Jurkat, Clone E6-1 (cell line): ENCODE data around the gene CXCR1. TPM values are rescaled to one million over a fixed set of nuclear protein-coding genes. Genes with fewer than 3 reads are reported as not detected.
"Not testable (repeated sequence)": the region's sequence is repeated elsewhere in the genome, so short reads cannot be mapped to it uniquely, and the experiment has no call there.

ENCODE experiments used
- DNase-seq: peaks from one replicate; pipeline ENCODE4 v3.0.0-alpha.2; 2011; ENCODE audit warnings: low read depth, low spot score
- H3K4me3 ChIP-seq: 2 replicates; pipeline ENCODE4 v1.5.1; 2011; ENCODE audit warnings: mild to moderate bottlenecking, low read length, control low read depth, moderate library complexity
- polyA plus RNA-seq: library from polyadenylated mRNA; unstranded; fragments of >200 nt; gene quantifications from one replicate; pipeline ENCODE4 v1.2.1, GENCODE V29; 2012; ENCODE audit warnings: missing spikeins; ENCODE audit not compliant: insufficient read length, insufficient read depth

CXCR1 gene
- polyA plus RNA-seq, result not detected

DNA sequence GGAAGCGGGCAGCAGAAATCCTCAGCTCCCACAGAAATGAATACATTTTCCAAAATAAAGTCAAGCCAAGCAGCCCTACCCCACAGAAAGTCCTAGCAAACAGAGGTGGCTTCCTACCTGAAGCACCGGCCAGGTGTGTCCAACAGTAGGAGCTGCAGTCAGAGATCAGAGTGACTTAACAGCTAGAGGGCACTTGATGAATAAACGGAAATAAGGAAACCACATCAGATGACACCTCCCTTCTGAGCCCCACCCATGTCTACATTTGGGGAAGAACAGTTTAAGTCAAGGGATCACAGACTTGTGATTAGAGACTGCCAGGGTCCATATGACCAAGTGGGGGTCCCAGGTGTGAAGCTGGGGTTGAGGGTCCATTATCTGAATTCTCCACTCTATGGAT lies at the start of gene CXCR1:
Gene CXCR1, minus strand, starts transcription at position 172 of the 400 bp plus-strand sequence. CDS start 1,751 bp downstream, outside the sequence.
- DNase-seq, result peak; percentile 80
- no peak within 1 kb of the TSS for H3K4me3 ChIP-seq

DNA sequence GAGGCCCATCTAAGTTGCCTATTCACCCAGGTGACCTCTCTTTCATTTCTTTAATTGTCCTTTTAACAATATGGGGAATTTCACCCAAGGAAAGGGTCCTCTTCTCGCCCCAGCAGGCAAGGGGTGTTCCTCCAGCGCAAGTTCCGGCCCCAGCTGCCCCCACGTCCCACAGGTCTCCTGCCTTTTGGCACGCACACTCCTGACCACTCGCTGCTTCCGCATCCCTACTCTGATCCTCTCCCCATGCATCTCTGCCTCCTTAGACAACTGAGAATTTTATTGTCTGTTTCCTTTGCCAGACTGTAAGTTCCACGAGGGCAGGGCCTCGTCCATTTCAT lies 49.5 kb upstream of the CXCR1 start:
- no peak for DNase-seq
- peak overlapping the region; percentile 96 for H3K4me3 ChIP-seq

DNA sequence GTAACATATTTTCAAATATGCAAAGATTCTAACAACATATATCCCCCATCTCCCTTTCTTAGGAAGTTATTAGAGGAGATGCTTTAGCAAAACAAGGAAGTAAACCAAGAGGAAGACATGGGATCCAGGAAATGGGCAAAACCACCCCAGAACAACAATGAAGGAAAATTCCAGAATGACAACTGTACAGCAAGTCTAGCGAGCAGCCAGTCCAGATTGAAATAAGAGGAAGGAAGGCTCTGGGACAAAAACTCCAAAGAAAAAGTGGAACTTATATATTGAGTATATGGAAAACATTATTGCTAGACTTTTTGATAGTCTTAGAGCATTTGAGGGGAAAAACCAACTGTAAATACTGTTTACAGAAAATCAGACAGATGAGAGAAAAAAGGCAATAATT lies 47.4 kb upstream of the CXCR1 start:
- no peak overlapping the region for H3K4me3 ChIP-seq
- no peak for DNase-seq

DNA sequence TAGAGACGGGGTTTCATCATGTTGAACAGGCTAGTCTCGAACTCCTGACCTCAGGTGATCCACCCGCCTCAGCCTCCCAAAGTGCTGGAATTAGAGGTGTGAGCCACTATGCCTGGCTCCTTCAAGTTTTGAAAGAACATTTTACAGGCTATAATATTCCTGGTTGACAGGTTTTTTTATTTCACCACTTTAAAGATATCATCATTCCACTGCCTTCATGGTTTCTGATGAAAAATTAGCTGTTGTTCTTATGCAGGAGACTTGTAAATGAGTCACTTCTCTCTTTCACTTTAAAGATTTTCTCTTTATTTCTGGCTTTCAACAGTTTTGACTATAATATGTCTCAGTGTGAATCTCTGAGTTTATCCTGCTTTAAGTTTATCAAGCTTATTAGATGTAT lies 42.3 kb upstream of the CXCR1 start:
- DNase-seq, result no peak
- H3K4me3 ChIP-seq, result no peak overlapping the region

DNA sequence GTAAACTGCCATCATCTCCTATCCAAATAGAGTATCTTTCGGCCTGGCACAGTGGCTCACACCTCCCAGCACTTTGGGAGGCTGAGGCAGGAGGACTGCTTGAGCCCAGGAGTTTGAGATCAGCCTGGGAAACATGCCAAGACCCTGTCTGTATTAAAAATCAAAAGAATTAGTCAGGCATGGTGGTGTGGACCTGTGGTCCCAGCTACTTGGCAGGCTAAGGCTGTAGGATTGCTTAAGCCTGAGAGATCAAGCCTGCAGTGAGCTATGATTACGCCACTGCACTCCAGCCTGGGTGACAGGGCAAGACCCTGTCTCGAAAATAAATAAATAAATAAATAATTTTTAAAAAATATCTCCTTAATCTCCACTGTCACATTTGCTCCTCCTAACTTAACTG lies 35.5 kb upstream of the CXCR1 start:
- no peak overlapping the region for H3K4me3 ChIP-seq
- DNase-seq, result no peak

DNA sequence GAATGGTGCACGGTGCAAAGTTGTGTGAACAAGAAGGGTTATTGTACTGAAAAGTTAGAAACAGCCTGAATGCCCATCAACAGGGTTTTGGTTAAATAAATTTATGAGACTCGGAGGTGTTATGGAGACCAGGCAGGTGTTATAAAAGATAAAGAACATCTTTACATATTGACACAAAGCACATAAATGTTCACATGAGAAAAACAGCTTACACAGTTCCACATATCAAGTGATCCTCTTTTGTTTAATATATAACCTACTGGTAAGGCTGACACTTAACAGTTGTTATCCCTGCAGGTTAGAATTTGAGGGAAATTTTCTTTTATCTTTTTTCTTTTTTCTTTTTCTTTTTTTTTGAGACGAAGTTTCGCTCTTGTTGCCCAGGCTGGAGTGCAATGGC lies 30.2 kb upstream of the CXCR1 start:
- H3K4me3 ChIP-seq, result no peak overlapping the region
- DNase-seq, result no peak

DNA sequence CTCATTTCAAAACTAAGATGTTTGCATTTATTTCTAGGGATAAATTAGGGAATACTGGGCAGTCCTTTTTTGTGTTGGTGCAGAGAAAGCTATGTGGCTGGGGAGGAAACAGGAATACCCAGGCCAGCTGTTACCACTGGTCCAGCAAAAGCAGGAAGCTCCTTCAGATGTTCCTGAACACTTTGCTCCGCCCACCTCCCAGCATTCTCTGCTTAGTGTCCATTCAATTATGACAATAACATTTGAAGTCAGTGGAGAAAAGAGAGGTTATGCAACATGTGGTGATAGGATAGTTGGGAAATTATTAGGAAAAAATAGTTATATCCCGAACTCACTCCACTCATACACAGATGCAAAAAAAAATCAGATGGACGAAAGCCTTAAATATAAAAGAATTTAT lies 28.1 kb upstream of the CXCR1 start:
- H3K4me3 ChIP-seq, result no peak overlapping the region
- no peak for DNase-seq

DNA sequence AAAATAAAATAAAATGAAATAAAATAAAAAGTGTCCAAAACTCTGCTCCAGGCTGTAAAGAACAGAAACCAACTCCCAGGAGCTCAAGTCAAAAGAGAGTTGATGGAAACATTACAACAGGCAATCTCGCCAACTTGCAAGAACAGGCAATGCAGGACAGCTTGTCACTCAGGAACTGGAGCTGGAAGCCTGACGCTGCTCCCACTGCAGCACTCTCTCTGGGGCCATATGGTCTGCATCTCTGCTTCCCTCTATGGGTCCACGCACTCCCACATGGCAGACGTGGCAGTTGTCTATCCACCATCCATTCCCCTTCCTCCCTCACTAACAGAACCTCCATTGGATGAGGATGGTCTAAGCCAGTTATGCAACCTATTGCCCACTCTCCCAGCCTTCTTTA lies 26.9 kb upstream of the CXCR1 start:
- DNase-seq, result no peak
- no peak overlapping the region for H3K4me3 ChIP-seq

DNA sequence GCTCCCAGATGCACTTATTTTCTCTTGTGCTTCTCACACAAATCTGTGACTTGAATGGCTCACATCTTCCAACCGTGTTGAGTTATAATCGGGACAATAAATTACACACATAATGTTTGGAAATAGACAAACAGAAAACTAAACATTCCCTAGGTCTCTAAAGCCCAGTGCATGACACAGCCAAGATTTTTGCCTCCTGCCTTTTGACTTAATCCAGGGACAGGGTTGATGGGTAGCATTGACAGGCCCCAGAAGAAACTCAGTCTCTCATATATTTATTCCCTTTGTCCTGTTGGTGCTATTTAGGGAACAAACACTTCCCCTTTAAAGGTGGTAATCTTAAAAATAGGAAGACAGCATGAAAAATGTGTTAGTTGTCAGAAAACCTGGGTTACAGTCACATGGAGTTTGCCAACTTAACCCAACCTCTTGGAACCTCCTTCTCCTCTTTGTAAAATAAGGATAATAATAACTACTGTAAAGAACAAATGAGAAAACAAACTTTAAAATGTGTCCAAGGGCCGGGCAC lies 26.2 kb upstream of the CXCR1 start:
- no peak overlapping the region for H3K4me3 ChIP-seq
- DNase-seq, result no peak

DNA sequence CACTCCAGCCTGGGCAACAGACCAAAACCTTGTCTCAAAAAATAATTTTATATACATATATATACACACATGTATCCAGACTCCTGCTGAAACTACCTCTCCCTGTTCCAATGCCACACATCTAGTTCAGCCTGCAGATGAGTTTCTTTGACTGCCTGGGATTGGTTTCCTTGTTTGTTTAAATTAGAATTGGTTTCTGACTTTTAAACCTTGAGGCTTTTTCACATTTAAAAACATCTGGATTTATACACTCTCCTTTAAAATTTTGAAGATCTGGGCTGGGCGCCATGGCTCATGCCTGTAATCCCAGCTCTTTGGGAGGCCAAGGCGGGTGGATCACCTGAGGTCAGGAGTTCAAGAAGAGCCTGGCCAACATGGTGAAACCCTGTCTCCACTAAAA lies 21.8 kb upstream of the CXCR1 start:
- H3K4me3 ChIP-seq, result no peak overlapping the region
- DNase-seq, result no peak

DNA sequence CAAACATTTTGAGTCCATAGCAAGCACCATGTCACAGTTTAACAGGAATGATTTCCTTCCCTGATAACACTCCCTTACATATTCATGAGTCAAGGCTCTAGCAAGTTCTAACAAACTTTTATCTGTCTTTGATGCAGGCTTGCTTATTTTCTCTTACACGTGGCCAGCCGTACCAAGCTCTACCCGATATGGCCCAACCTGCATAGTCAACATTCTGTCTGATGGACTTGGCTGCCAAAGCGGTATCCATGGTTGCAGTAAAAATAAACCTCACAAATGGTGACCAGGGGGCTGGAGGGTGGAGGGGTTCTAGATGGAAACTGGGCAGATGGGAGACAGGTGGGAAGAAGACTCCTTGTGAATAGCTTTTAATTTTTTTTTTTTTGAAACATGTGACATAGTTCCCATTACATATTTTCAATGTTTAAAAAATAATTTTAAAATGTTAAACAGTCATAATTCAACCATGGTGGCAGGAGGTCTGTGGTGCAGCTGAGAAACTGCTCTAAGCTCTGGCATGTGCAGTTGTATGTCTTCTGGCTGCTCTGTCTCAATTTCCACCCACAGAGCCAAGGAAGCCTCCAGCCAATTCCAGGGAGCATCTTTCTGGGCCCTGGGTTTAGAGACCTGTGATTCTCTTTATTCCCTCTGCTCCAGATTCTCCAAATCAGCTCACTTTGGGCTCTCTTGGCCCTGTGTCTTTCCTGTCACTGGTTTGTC lies 20.7 kb upstream of the CXCR1 start:
- no peak overlapping the region for H3K4me3 ChIP-seq
- no peak for DNase-seq

DNA sequence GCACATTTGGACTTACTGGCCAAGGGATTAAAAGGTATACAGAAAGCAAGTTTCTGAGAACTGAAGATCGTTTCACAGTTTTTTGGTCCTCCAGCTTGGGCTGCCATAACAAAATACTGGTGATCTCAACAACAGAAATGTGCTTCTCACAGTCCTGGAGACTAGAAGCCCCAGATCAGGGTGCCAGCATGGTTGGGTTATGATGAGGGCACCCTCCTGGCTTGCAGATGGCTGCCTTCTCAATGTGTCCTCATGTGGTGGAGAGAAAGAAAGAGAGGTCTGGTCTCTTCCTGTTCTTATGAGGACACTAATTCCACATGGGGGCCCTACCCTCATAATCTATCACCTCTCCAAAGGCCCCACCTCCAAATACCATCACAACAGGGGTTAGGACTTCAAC lies 20.1 kb upstream of the CXCR1 start:
- no peak overlapping the region for H3K4me3 ChIP-seq
- no peak for DNase-seq

DNA sequence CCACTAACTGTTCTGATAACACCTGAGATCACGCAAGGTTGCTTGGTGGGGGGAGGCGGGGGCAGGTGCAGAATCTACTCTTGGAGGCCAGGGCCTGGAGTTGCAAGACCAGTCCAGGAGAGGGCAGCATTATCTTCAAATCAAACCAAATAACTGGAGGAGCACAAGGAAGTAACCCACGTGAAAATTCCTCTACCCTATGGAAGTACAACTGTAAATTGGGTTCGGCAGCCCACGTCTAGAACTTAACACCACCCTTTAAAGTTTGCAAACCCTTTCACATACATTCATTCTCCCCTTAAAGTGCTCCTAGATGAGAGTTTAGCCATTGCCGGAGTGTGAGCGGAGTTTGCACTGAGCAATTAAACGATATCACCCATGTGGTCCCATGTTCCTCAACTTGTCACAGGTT lies 19.6 kb upstream of the CXCR1 start:
- peak; percentile 72 for DNase-seq
- H3K4me3 ChIP-seq, result no peak overlapping the region

DNA sequence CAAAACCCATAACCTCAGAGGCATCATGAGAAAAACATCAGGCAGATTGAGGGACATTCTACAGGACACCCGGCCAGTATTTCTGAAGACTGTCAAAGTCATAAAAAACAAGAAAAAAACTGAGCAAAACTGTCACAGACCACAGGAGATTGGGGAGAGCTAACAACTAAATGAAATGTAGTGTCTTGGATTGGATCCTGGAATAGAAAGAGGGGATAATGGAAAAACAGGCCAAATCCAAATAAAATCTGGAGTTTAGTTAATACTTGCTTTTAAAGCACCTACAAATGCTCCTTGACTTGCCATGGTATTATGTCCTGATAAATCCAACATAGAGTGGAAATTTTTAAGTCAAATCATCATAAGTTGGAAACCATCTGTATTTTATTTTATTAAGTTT lies 17.6 kb upstream of the CXCR1 start:
- no peak for DNase-seq
- no peak overlapping the region for H3K4me3 ChIP-seq

DNA sequence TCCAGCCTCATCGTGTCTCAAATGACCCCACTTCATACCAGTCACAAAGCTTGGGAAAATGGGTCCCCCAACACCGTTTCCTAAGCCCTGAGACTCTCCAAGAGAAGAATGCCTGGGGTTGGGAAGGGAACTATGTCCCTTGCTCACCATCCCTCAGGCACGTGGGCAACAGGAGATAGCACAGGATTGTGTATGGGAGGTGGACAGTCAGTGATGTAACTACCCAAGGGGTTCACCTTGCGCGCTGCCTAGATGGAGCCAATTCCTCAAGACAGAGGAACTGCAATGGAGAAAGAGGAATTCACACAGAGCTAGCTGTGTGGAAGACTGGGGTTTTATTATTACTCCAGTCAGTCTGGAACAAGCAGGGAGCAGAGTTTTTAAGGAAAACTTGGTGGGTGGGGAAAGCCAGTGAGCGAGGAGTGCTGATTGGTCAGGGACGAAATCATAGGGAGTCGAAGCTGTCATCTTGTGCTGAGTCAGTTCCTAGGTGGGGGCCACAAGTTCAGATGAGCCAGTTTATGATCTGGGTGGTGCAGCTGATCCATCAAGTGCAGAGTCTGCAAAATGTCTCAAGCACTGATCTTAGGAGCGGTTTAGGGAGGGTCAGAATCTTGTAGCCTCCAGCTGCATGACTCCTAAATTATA lies 13.8 kb upstream of the CXCR1 start:
- DNase-seq, result no peak
- H3K4me3 ChIP-seq, result no peak overlapping the region

DNA sequence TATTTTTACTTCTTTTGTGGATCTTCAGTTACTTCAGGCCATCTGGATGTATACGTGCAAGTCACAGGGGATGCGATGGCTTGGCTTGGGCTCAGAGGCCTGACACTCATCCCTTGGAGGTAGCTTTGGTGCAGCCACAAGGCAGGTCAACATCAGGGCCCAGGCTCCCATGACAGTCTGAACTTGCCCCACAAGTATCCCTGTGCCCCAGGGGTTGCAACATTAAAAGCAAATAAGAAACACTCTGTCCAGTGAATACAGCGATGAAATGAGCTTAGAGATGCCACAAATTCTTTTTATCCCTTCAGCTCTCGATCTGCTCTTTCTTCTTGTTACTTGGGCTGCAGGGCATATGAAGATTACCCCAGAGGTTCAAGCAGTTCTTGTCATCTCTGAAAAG lies 13.0 kb upstream of the CXCR1 start:
- no peak overlapping the region for H3K4me3 ChIP-seq
- DNase-seq, result no peak

DNA sequence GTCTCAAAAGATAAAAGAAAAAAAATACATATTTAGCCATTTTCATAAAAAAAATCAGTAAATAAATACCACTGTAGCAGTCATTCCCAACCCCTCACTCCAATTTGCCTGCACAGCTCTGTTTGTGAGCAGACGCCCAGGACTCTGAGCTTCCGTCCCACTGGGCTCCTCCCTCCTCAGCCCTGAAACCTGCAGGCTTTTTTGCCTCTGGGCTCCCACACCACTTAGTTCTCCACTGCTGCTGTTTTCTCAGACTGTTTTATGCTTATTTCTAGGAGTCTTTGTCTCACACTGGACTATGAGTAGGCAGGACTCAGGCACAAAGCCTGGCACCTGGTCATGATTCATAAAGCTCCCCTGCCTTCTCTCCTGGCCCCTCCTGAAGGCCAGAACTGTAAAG lies 6.1 kb upstream of the CXCR1 start:
- H3K4me3 ChIP-seq, result no peak overlapping the region
- no peak for DNase-seq

DNA sequence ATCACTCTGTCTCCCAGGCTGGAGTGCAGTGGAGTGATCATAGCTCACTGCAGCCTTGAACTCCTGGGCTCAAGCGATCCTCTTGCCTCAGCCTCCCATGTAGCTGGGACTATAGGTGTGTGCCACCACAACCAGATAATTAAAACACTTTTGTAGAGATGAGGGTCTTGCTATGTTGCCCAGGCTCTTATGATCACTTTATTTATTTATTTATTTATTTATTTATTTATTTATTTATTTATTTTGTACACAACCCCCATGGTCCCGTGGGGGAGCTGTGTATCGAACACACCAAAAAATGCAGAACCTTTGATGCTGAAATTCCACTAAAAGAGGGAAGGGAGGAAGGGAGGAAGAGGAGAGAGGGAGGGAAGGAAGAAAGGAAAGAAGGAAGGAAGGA lies 5.0 kb upstream of the CXCR1 start:
- H3K4me3 ChIP-seq, DNase-seq: not testable (repeated sequence)

DNA sequence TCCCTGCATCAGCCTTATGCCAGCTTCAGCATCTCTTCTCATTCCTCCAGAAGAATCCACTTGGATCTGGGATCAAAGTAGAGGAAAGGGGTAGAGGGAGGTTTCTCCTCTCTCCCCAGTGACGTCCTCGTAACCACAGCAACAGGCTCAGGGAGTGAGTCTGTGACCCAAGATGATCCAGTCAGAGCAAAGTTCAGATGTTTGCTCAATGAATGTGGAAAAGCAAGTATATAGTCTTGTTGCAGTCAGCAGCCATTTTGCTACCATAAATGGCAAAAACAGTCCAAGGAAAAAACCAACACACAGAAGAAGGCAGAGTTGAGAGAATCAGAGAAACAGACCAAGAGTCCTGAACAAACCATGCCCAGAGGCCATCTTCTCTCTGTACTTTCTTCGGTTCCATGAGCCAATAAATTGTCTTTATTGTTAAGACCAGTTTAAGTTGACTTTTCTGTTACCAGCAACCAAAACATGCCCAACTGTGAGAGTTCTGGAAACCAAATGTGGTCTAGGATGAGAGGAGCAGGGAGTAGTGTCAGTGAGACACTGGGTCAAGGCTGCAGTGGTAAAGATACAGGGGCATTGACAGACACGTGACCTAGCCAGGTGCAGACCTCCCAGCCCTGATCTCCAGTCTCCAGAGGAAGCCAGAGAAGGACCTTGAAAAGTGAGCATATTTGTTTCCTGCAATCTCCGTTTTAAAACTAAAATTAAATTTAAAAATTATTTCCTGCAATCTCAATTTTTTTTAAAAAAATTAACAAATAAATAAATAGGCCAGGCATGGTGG lies 3.2 kb upstream of the CXCR1 start:
- H3K4me3 ChIP-seq, result no peak overlapping the region
- DNase-seq, result no peak
